Peyer's patch (tissue), 4 donors: ENCODE measurements around the gene TFCP2L1.

ENCODE experiments used
- CTCF ChIP-seq, 6 experiments: fragments of 450-650 bp in 4 of 6; fragments of 200-600 bp in 2 of 6; sonication (generic) in 1 of 6; IDR thresholded peaks; one replicate each; pipeline ENCODE4 v1.5.1; 2017 to 2019; ENCODE audit warnings: antibody characterized with exemption in 6 of 6, mild to moderate bottlenecking in 3 of 6, moderate library complexity in 1 of 6
- POLR2A ChIP-seq, 2 donors: fragments of 450-650 bp; IDR thresholded peaks; one replicate each; pipeline ENCODE4 v1.5.1; 2017; ENCODE audit warnings: antibody characterized with exemption in 2 of 2, mild to moderate bottlenecking in 2 of 2, moderate library complexity in 2 of 2

- TF ChIP-seq CTCF (IDR thresholded peaks at IDR 0.05): no peak
- no peak for TF ChIP-seq POLR2A (IDR thresholded peaks at IDR 0.05)
Measured at GRCh38 chr2:121212661-121213325, 72.2 kb downstream of the TFCP2L1 start.
